C4-2B (cell line): ENCODE measurements around the gene SPATA46.

ENCODE experiments used
- H3K27ac ChIP-seq: fragments of 450-650 bp; 2 replicates; pipeline ENCODE4 v1.5.1; 2017
- ZFX ChIP-seq: fragments of 450-650 bp; IDR thresholded peaks from 2 replicates; pipeline ENCODE4 v1.6.1; 2017
- TF ChIP-seq, protein P1 (sequence below): fragments of 450-650 bp; conservative IDR thresholded peaks from 2 replicates; pipeline ENCODE4 v1.5.1; 2017; ENCODE audit warnings: mild to moderate bottlenecking

The SPATA46 gene

DNA sequence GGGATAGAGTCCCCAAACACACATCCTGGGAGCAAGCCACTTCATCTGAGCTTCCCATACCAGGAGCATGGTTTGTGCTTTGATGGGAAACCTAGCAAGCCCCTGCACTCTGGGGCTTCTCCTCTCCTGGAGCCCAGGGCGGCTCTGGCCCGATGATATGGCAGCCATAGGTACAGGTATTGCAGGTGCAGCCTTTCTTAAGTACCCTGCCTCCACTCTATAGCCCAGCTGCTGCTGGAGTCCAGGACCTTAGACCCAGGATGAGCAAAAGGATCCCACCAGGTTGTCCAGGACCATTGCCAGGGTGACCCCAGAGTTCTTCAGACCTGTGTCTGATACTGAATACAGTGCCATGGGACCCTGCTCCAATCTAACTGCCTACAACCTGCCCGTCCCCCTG, 9.0 kb upstream of the SPATA46 start:
- H3K27ac ChIP-seq, result no peak overlapping the region
- TF ChIP-seq, protein P1, sequence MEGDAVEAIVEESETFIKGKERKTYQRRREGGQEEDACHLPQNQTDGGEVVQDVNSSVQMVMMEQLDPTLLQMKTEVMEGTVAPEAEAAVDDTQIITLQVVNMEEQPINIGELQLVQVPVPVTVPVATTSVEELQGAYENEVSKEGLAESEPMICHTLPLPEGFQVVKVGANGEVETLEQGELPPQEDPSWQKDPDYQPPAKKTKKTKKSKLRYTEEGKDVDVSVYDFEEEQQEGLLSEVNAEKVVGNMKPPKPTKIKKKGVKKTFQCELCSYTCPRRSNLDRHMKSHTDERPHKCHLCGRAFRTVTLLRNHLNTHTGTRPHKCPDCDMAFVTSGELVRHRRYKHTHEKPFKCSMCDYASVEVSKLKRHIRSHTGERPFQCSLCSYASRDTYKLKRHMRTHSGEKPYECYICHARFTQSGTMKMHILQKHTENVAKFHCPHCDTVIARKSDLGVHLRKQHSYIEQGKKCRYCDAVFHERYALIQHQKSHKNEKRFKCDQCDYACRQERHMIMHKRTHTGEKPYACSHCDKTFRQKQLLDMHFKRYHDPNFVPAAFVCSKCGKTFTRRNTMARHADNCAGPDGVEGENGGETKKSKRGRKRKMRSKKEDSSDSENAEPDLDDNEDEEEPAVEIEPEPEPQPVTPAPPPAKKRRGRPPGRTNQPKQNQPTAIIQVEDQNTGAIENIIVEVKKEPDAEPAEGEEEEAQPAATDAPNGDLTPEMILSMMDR, result no peak
- no peak for TF ChIP-seq ZFX

DNA sequence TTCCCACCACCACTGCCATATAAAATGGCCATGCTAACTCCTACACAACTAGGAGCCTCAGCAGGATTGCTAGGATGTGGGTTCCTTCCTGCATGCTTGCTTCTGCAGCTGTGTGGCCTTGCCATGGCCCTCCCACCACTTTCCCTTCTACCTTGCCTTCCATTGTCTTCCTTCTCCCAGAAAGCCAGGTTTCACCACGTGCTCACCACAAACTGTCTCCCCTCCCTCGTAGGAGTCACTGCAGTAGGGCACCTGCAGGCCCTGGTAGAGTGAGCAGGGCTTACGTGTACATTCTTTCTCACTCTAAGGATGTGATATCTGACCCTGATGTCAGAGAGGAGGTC, 8.6 kb upstream of the SPATA46 start:
- TF ChIP-seq ZFX, result no peak
- TF ChIP-seq, protein P1, result no peak
- H3K27ac ChIP-seq, result no peak overlapping the region

DNA sequence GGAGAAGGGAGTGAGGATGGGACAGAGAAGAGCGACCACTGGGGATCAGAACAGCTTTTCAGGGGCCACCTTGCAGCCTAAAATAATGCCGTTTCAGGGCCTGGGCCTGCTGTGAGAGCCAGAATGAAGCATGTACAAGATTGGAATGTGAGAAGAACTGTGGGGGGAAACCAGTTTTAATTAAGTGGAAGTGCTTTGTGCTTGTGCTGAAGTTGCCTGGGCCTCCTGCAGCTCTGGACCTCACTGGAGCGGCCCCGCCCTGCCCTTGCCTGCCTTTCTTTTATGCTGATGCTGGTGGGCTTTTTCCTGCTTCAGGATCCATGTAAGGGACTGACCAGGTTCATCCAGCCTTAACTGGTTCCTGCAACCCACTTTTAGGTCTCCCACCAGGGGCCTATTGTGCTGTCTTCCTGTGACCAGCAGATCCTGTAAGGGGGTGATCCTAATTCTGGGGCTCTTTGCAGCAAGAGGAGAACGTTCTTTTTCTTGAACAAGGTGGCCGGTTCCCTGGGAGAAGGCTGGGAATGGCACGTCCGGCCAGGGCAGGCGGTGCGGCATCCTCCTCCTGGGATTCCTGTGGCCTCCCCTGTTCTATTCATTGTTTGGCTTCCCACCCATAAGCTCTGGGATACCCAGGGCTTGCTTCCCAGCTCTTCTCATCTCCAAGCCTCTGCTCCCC, 8.1 kb upstream of the SPATA46 start:
- no peak overlapping the region for H3K27ac ChIP-seq
- TF ChIP-seq, protein P1, result no peak
- no peak for TF ChIP-seq ZFX

DNA sequence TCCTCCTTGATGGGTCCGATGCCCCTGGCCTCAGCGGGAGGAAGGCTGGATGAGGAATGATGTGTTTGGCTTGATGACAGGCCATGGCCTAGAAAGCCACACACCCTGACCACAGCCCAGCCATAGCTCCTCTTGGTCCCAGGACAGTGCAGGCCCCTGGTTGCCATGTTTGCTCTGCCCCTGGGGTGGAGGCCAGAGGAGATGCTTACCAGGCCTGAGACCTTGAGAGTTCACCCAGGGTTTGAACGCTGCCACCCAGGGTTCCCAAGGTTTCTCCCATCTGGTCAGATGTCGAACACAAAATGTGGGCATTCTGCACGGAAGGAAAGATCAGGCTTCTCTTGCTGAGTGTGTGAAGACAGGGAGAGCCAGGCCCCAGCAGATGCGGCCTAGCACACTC, 7.5 kb upstream of the SPATA46 start:
- no peak for TF ChIP-seq ZFX
- TF ChIP-seq, protein P1, result no peak
- H3K27ac ChIP-seq, result no peak overlapping the region

DNA sequence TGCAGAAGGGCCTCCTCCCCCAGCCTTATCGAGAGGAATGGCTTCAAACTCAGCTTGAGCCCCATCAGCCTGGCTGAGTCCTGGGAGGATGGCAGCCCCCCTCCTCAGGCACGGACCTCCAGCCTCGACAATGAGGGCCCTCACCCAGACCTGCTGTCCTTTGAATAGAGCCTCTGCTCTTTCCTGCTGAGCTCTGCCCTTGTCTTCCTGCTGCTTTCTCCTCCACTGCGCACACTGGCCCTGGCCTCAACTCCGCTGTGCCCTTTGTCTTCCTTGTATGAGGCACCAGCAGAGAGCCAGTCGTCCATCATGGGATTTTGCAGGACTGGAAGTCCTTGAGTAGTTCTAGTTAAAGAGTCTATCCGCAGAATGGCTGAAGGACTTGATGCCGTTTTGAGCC, 6.9 kb upstream of the SPATA46 start:
- H3K27ac ChIP-seq, result no peak overlapping the region
- TF ChIP-seq, protein P1, result no peak
- TF ChIP-seq ZFX, result no peak

DNA sequence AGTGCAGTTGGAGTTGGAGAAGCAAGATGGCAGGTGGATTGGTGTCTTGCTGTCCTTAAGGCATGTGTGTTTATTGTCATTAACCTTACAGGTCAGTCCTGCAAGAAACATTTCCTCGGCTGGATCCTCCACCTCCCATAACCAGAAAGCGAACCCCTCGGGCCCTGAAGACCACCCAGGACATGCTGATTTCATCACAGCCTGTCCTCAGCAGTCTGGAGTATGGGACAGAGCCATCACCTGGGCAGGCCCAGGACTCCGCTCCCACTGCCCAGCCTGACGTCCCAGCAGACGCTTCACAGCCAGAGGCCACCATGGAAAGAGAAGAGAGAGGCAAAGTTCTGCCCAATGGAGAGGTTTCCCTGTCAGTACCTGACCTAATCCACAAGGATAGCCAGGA, 6.4 kb upstream of the SPATA46 start:
- TF ChIP-seq, protein P1, result no peak
- TF ChIP-seq ZFX, result no peak
- H3K27ac ChIP-seq, result no peak overlapping the region

DNA sequence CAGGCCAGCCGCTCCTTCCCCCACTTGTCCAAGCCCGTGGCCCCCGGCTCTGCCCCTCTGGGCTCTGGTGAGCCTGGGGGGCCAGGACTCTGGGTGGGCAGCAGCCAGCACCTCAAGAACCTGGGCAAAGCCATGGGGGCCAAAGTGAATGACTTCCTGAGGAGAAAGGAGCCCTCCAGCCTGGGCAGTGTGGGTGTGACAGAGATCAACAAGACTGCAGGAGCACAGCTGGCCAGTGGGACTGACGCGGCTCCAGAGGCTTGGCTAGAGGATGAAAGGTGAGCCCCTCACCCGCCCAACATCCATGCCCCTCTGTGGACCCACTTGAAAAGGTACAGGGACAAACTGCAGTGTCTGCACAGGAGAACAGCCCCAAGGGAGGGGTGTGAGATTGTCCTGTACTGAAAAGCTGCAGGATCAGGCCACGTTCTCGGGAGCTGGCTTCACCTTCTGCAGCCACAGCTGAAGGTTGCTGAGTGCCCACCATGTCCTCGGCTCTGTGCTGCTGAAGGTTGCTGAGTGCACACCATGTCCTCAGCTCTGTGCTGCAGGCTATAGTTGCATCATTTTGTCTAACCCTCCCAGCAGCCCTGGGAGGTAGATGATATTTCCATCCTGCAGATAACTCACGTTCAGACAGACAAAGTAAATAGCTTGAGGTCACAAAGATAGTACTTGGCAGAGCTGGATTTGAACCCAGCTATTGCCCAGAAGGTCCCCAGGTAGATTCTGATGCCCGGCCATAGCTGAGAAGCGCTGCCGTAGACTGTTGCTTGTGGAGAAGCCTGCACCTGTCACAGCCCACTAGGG, 5.5 kb upstream of the SPATA46 start:
- H3K27ac ChIP-seq, result no peak overlapping the region
- TF ChIP-seq ZFX, result no peak
- TF ChIP-seq, protein P1, result no peak
